Hepatocyte (in vitro differentiated cells): ENCODE results near the gene CCDC187. TPM values are rescaled to one million over a fixed set of nuclear protein-coding genes. Genes with fewer than 3 reads are reported as not detected.

Source experiments
- DNase-seq: peaks from one replicate; pipeline ENCODE4 v3.0.0-alpha.2; 2016; ENCODE audit warnings: low spot score
- H2AFZ ChIP-seq: fragments of 200-600 bp; sonication (generic); 2 replicates; pipeline ENCODE4 v1.6.0; 2016; ENCODE audit warnings: antibody characterized with exemption, mild to moderate bottlenecking
- H3K27ac ChIP-seq: fragments of 200-600 bp; sonication (generic); 2 replicates; pipeline ENCODE4 v1.5.1; 2016; ENCODE audit warnings: mild to moderate bottlenecking
- H3K27me3 ChIP-seq: fragments of 200-600 bp; sonication (generic); 2 replicates; pipeline ENCODE4 v1.6.1; 2016
- H3K36me3 ChIP-seq: fragments of 200-600 bp; sonication (generic); replicated peaks from 2 replicates; pipeline ENCODE4 v1.5.1; 2016; ENCODE audit warnings: low read depth; ENCODE audit not compliant: insufficient read depth
- H3K4me1 ChIP-seq: fragments of 200-600 bp; sonication (generic); 2 replicates; pipeline ENCODE4 v1.5.1; 2016; ENCODE audit warnings: mild to moderate bottlenecking, moderate library complexity; ENCODE audit not compliant: insufficient read depth
- H3K4me2 ChIP-seq: fragments of 200-600 bp; sonication (generic); 2 replicates; pipeline ENCODE4 v1.6.0; 2016
- H3K4me3 ChIP-seq: fragments of 200-600 bp; sonication (generic); 2 replicates; pipeline ENCODE4 v1.5.1; 2016; ENCODE audit warnings: mild to moderate bottlenecking
- H3K79me2 ChIP-seq: fragments of 200-600 bp; sonication (generic); 2 replicates; pipeline ENCODE4 v1.6.0; 2017; ENCODE audit warnings: mild to moderate bottlenecking
- H3K9me2 ChIP-seq: fragments of 200-600 bp; sonication (generic); replicated peaks from 2 replicates; pipeline ENCODE4 v1.6.0; 2017; ENCODE audit warnings: mild to moderate bottlenecking; ENCODE audit not compliant: insufficient read depth
- H3K9me3 ChIP-seq: fragments of 200-600 bp; sonication (generic); 2 replicates; pipeline ENCODE4 v1.5.1; 2016; ENCODE audit warnings: low read depth, mild to moderate bottlenecking
- H4K20me1 ChIP-seq: fragments of 200-600 bp; sonication (generic); 2 replicates; pipeline ENCODE4 v1.6.0; 2016; ENCODE audit warnings: mild to moderate bottlenecking; ENCODE audit not compliant: insufficient read depth, poor library complexity, severe bottlenecking
- CTCF ChIP-seq: fragments of 200-600 bp; sonication (generic); IDR thresholded peaks from 2 replicates; pipeline ENCODE4 v1.5.1; 2016; ENCODE audit warnings: antibody characterized with exemption, mild to moderate bottlenecking; ENCODE audit not compliant: poor library complexity
- EZH2 ChIP-seq: fragments of 200-600 bp; sonication (generic); IDR thresholded peaks from 2 replicates; pipeline ENCODE4 v1.6.1; 2016; ENCODE audit warnings: antibody characterized with exemption, mild to moderate bottlenecking, borderline replicate concordance
- EZH2phosphoT487 ChIP-seq: fragments of 200-600 bp; sonication (generic); IDR thresholded peaks from one replicate; pipeline ENCODE4 v1.6.1; 2018; ENCODE audit warnings: antibody characterized with exemption, mild to moderate bottlenecking, low read depth, moderate library complexity; ENCODE audit not compliant: unreplicated experiment, severe bottlenecking
- WGBS: methylation state at CpG from one replicate; pipeline ENCODE4 v1.1.6; 2016; ENCODE audit warnings: low lambda C conversion rate; ENCODE audit errors: missing lambda C conversion rate; 5-methylcytosine and 5-hydroxymethylcytosine counted together
- polyA plus RNA-seq: library from polyadenylated mRNA; unstranded; fragments of >200 nt; fragmentation: Nextera tagmentation; extraction: Ambion mirVana; gene quantifications from 2 replicates; pipeline ENCODE4 v1.2.1, GENCODE V29; 2016
- total RNA-seq: library from RNA; depleted of rRNA; stranded (reverse); fragments of >200 nt; gene quantifications from 2 replicates; pipeline ENCODE4 v1.2.3, GENCODE V29; 2014

Gene CCDC187
- total and polyA plus RNA-seq, 2 experiments from 2014 or later, result 0.60 to 0.75 TPM

GRCh38 chr9:136333045-136333444 is 29.2 kb upstream of the CCDC187 start:
- peaks cover 13% of the 10 kb centered on the region for H3K4me1 ChIP-seq
- no peaks in the 10 kb centered on the region for H3K9me2 ChIP-seq
- no peaks in the 10 kb centered on the region for H3K9me3 ChIP-seq
- no peak overlapping the region for H3K4me3 ChIP-seq
- no peak overlapping the region for H3K4me2 ChIP-seq
- H4K20me1 ChIP-seq, result peaks cover 37% of the 10 kb centered on the region
- DNase-seq, result no peak
- no peak overlapping the region for H2AFZ ChIP-seq
- WGBS, result 96% methylated on average over 12 of the region's 12 CpGs
- H3K79me2 ChIP-seq, result peaks cover 50% of the 10 kb centered on the region
- TF ChIP-seq EZH2 (no peak), CTCF (no peak), EZH2phosphoT487 (no peak)
- no peak overlapping the region for H3K27ac ChIP-seq
- H3K27me3 ChIP-seq, result no peaks in the 10 kb centered on the region
- H3K36me3 ChIP-seq, result no peaks in the 10 kb centered on the region

- 86% methylated on average over 11 of the region's 11 CpGs for WGBS
- TF ChIP-seq EZH2phosphoT487 (no peak), EZH2 (no peak), CTCF (no peak)
- Histone ChIP-seq H3K79me2 (peaks cover 54% of the 10 kb centered on the region), H4K20me1 (peaks cover 37% of the 10 kb centered on the region), H3K4me1 (peaks cover 13% of the 10 kb centered on the region), H3K9me2 (no peaks in the 10 kb centered on the region), H3K4me3 (no peak overlapping the region), H3K27me3 (no peaks in the 10 kb centered on the region), H3K27ac (no peak overlapping the region), H3K36me3 (no peaks in the 10 kb centered on the region), H2AFZ (no peak overlapping the region), H3K4me2 (no peak overlapping the region), H3K9me3 (no peaks in the 10 kb centered on the region)
- DNase-seq, result no peak
These were observed 28.6 kb upstream of the CCDC187 start for GRCh38 chr9:136332482-136332983.

- Histone ChIP-seq H4K20me1 (peaks cover 37% of the 10 kb centered on the region), H3K4me3 (no peak overlapping the region), H3K27me3 (no peaks in the 10 kb centered on the region), H3K4me1 (peaks cover 16% of the 10 kb centered on the region), H3K27ac (no peak overlapping the region), H3K79me2 (peaks cover 54% of the 10 kb centered on the region), H2AFZ (no peak overlapping the region), H3K36me3 (no peaks in the 10 kb centered on the region), H3K4me2 (no peak overlapping the region), H3K9me2 (no peaks in the 10 kb centered on the region), H3K9me3 (no peaks in the 10 kb centered on the region)
- 87% methylated on average over 36 of the region's 46 CpGs for WGBS
- no peak for DNase-seq
- TF ChIP-seq EZH2 (no peak), EZH2phosphoT487 (no peak), CTCF (no peak)
These were observed 27.9 kb upstream of the CCDC187 start for GRCh38 chr9:136331556-136332481.
